ENCODE measurements around the gene AUTS2. TPM values are rescaled to one million over a fixed set of nuclear protein-coding genes. Genes with fewer than 3 reads are reported as not detected.

The AUTS2 gene
- polyA plus RNA-seq, 1 donor (not counting 4 experiments of a cell fraction or from before 2014, with no cell fraction given): 4.7 TPM

DNA sequence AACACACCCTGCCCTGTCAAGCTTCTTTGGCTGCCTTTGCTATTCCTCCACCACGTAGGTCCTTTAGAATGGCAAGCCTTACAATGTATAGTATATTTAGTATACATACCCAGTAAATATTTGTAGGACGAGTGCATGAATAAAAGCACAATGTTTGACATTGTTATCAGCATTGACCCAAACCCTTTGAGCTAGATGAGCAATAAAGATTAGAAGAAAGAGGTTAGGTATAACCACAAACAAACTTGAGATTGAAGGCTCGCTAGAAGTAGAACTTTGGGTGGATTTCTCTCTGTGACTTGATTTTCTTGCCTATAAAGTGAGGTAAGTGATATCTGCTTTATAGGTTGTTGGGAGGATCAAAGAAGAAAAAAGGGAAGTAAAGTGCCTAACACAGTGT, 972.7 kb downstream of the AUTS2 start:
- no peak overlapping the region for H3K9ac ChIP-seq (ENCODE audit: control insufficient read depth, extremely low read depth, insufficient read depth, low read length)
- FAIRE-seq: no peak
- no peak for TF ChIP-seq EZH2 (IDR thresholded peaks at IDR 0.05; ENCODE audit: low read length)
- TF ChIP-seq, protein P1, sequence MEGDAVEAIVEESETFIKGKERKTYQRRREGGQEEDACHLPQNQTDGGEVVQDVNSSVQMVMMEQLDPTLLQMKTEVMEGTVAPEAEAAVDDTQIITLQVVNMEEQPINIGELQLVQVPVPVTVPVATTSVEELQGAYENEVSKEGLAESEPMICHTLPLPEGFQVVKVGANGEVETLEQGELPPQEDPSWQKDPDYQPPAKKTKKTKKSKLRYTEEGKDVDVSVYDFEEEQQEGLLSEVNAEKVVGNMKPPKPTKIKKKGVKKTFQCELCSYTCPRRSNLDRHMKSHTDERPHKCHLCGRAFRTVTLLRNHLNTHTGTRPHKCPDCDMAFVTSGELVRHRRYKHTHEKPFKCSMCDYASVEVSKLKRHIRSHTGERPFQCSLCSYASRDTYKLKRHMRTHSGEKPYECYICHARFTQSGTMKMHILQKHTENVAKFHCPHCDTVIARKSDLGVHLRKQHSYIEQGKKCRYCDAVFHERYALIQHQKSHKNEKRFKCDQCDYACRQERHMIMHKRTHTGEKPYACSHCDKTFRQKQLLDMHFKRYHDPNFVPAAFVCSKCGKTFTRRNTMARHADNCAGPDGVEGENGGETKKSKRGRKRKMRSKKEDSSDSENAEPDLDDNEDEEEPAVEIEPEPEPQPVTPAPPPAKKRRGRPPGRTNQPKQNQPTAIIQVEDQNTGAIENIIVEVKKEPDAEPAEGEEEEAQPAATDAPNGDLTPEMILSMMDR (optimal IDR thresholded peaks at IDR 0.05 in 1 of 3, IDR thresholded peaks at IDR 0.05 in 1 of 3, conservative IDR thresholded peaks at IDR 0.05 in 1 of 3; ENCODE audit: extremely low read depth in 1 of 3, insufficient read depth in 2 of 3, low read length in 3 of 3): no peak
- no peaks in the 10 kb centered on the region for H3K27me3 ChIP-seq (ENCODE audit: control insufficient read depth, extremely low read depth, insufficient read depth, low read length)
- no peak for DNase-seq (ENCODE audit: low read depth, low spot score)
- H2AFZ ChIP-seq (ENCODE audit: control insufficient read depth, low read length): no peak overlapping the region
- no peaks in the 10 kb centered on the region for H3K79me2 ChIP-seq (ENCODE audit: control insufficient read depth, insufficient read depth, low read length)
- dilution Hi-C loops (cut with MboI; ENCODE audit: extremely low pct_ligation_motif_present, low sequenced_read_pairs): no loop called here
- peak overlapping the region; percentile 31 for H3K4me2 ChIP-seq (ENCODE audit: control insufficient read depth, extremely low read depth, insufficient read depth, low read depth, low read length)
- H3K4me1 ChIP-seq (ENCODE audit: control insufficient read depth, extremely low read depth, insufficient read depth, low read length): peaks cover 33% of the 10 kb centered on the region
- no peaks in the 10 kb centered on the region for H3K36me3 ChIP-seq (ENCODE audit: control insufficient read depth in 2 of 2, extremely low read depth in 1 of 2, insufficient read depth in 2 of 2, low read length in 2 of 2)
- no peaks in the 10 kb centered on the region for H3K9me3 ChIP-seq (ENCODE audit: control insufficient read depth, low read depth, low read length)
- no peaks in the 10 kb centered on the region for H4K20me1 ChIP-seq (ENCODE audit: control insufficient read depth, extremely low read depth, insufficient read depth, low read length)
- no peak overlapping the region for H3K4me3 ChIP-seq (ENCODE audit: control insufficient read depth in 2 of 3, extremely low read depth in 1 of 3, insufficient read depth in 2 of 3, low read depth in 1 of 3, low read length in 3 of 3)
- H3K9me1 ChIP-seq (ENCODE audit: control insufficient read depth, extremely low read depth, insufficient read depth, low read length): no peaks in the 10 kb centered on the region
- H3K27ac ChIP-seq (ENCODE audit: control insufficient read depth, insufficient read depth, low read length): no peak overlapping the region

DNA sequence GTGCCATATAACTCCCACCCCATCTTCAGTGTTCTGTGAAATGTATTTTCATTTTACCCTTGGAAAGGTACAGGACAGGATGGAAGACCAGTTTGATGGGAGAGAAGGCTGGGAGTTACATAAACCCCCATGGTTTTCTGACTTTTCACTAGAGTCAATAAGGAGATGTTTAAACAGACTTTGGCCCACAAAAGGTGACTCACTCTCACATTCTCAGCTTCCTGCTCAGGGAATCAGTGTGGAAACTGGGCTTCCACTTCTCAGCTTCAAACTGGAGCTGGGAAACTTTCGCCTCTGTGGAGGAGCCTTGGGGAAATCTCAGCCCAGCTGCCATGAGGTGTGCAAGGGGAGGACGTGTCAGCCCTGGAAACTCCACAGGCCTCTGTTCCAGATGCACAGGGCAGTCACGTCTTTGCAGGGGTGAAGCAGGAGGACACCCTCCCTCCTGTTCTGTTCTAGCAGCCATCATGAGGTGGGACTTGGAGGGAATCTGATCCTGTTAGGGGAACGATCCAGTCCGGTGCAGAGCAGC, 973.2 kb downstream of the AUTS2 start:
- no peak for DNase-seq (ENCODE audit: low read depth, low spot score)
- Histone ChIP-seq H3K79me2 (ENCODE audit: control insufficient read depth, insufficient read depth, low read length) (no peaks in the 10 kb centered on the region), H3K36me3 (ENCODE audit: control insufficient read depth in 2 of 2, extremely low read depth in 1 of 2, insufficient read depth in 2 of 2, low read length in 2 of 2) (no peaks in the 10 kb centered on the region), H3K27me3 (ENCODE audit: control insufficient read depth, extremely low read depth, insufficient read depth, low read length) (no peaks in the 10 kb centered on the region), H3K9me1 (ENCODE audit: control insufficient read depth, extremely low read depth, insufficient read depth, low read length) (no peaks in the 10 kb centered on the region), H3K4me1 (ENCODE audit: control insufficient read depth, extremely low read depth, insufficient read depth, low read length) (peaks cover 34% of the 10 kb centered on the region), H2AFZ (ENCODE audit: control insufficient read depth, low read length) (peak overlapping the region; percentile 65), H3K4me3 (ENCODE audit: control insufficient read depth in 2 of 3, extremely low read depth in 1 of 3, insufficient read depth in 2 of 3, low read depth in 1 of 3, low read length in 3 of 3) (no peak overlapping the region), H3K9ac (ENCODE audit: control insufficient read depth, extremely low read depth, insufficient read depth, low read length) (no peak overlapping the region), H4K20me1 (ENCODE audit: control insufficient read depth, extremely low read depth, insufficient read depth, low read length) (no peaks in the 10 kb centered on the region), H3K27ac (ENCODE audit: control insufficient read depth, insufficient read depth, low read length) (no peak overlapping the region), H3K4me2 (ENCODE audit: control insufficient read depth, extremely low read depth, insufficient read depth, low read depth, low read length) (peak overlapping the region; percentile 31), H3K9me3 (ENCODE audit: control insufficient read depth, low read depth, low read length) (no peaks in the 10 kb centered on the region)
- dilution Hi-C loops (cut with MboI; ENCODE audit: extremely low pct_ligation_motif_present, low sequenced_read_pairs): no loop called here
- TF ChIP-seq, protein P1 (optimal IDR thresholded peaks at IDR 0.05 in 1 of 3, IDR thresholded peaks at IDR 0.05 in 1 of 3, conservative IDR thresholded peaks at IDR 0.05 in 1 of 3; ENCODE audit: extremely low read depth in 1 of 3, insufficient read depth in 2 of 3, low read length in 3 of 3): no peak
- no peak for TF ChIP-seq EZH2 (IDR thresholded peaks at IDR 0.05; ENCODE audit: low read length)
- FAIRE-seq: peak; percentile 87
